HCT116 (cell line): ENCODE results near the gene SYT7.

Source experiments
- EGR1 ChIP-seq: IDR thresholded peaks from 2 replicates; pipeline ENCODE4 v1.6.1; 2012; ENCODE audit warnings: low read depth
- ELF1 ChIP-seq: IDR thresholded peaks from 2 replicates; pipeline ENCODE4 v1.6.1; 2012; ENCODE audit warnings: low read depth, borderline replicate concordance
- EZH2phosphoT487 ChIP-seq: fragments of 200-600 bp; IDR thresholded peaks from 2 replicates; pipeline ENCODE4 v1.6.1; 2018; ENCODE audit warnings: antibody characterized with exemption, borderline replicate concordance
- POLR2A ChIP-seq: IDR thresholded peaks from 2 replicates; pipeline ENCODE4 v1.7.0; 2011; ENCODE audit warnings: borderline replicate concordance; ENCODE audit not compliant: insufficient read depth, insufficient read length; ENCODE audit errors: extremely low read depth
- POLR2AphosphoS5 ChIP-seq: IDR thresholded peaks from 2 replicates; pipeline ENCODE4 v1.6.1; 2011; ENCODE audit warnings: mild to moderate bottlenecking, low read depth, low read length, moderate library complexity
- SP1 ChIP-seq: IDR thresholded peaks from 2 replicates; pipeline ENCODE4 v1.6.1; 2012; ENCODE audit warnings: low read depth
- TF ChIP-seq, protein P1 (sequence below), 3 experiments: fragments of 200-600 bp in 1 of 3; sonication (generic) in 1 of 3; IDR thresholded peaks in 2 of 3; conservative IDR thresholded peaks in 1 of 3; 2 replicates each; pipeline ENCODE4 v1.5.1; 2012 to 2017; ENCODE audit warnings: low read depth in 2 of 3, low read length in 2 of 3, antibody characterized with exemption in 1 of 3, borderline replicate concordance in 1 of 3, control low read depth in 1 of 3, mild to moderate bottlenecking in 1 of 3, mixed read lengths in 1 of 3, mixed run types in 1 of 3, moderate library complexity in 1 of 3; ENCODE audit not compliant: insufficient read depth in 1 of 3
- TF ChIP-seq, protein P2 (sequence below): IDR thresholded peaks from 2 replicates; pipeline ENCODE4 v1.6.1; 2012

DNA sequence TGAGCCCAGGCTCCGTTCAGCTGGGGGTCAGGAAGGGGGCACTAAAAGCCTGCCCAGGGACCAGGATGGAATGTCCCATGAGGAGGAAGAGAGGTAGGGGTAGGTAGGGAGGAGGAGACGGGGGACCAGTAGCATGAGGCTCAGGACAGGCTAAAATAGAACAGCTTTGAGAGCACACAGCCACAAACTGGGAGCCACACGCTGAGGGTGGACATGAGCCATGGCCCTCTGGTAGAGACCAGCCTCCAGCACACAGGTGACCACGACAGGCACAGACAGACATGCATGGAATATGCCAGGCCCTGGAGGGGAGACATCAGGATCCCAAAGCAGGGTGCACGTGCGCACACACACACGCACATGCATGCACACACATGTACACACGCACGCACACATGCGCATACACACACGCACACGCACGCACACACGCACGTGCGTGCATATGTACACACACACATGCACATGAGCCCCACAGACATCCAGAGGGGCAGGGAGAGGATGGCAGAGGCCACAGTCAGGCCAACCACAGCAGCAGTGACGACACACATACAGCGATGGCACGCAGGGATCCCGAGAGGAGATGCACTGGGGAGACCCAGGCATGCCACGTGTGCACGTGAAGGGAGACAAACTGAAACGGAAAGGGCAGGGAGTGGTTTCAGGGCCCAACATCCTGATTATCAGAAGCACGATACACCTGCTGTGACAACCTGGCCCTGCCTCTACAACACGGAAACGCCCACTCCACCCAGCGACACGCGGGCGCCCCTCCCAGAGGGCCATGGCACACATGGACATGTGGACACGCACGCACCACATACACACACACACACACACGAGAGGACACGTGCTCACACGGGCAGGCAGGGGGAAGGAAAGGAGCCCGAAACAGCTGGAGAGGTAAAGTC, 46.6 kb downstream of the SYT7 start:
- no peak for TF ChIP-seq EZH2phosphoT487
- no peak for TF ChIP-seq EGR1
- TF ChIP-seq SP1, result no peak
- TF ChIP-seq ELF1, result no peak
- TF ChIP-seq POLR2AphosphoS5, result no peak
- TF ChIP-seq, protein P1, sequence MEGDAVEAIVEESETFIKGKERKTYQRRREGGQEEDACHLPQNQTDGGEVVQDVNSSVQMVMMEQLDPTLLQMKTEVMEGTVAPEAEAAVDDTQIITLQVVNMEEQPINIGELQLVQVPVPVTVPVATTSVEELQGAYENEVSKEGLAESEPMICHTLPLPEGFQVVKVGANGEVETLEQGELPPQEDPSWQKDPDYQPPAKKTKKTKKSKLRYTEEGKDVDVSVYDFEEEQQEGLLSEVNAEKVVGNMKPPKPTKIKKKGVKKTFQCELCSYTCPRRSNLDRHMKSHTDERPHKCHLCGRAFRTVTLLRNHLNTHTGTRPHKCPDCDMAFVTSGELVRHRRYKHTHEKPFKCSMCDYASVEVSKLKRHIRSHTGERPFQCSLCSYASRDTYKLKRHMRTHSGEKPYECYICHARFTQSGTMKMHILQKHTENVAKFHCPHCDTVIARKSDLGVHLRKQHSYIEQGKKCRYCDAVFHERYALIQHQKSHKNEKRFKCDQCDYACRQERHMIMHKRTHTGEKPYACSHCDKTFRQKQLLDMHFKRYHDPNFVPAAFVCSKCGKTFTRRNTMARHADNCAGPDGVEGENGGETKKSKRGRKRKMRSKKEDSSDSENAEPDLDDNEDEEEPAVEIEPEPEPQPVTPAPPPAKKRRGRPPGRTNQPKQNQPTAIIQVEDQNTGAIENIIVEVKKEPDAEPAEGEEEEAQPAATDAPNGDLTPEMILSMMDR (IDR thresholded peaks at IDR 0.05 in 2 of 3, conservative IDR thresholded peaks at IDR 0.05 in 1 of 3; ENCODE audit: borderline replicate concordance in 1 of 3, insufficient read depth in 1 of 3, low read depth in 2 of 3, low read length in 2 of 3), result no peak
- TF ChIP-seq, protein P2, sequence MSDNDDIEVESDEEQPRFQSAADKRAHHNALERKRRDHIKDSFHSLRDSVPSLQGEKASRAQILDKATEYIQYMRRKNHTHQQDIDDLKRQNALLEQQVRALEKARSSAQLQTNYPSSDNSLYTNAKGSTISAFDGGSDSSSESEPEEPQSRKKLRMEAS, result no peak
- no peak for TF ChIP-seq POLR2A
